KOPT-K1 (cell line): ENCODE data around the gene MT4.
"Not testable (repeated sequence)": the region's sequence is repeated elsewhere in the genome, so short reads cannot be mapped to it uniquely, and the experiment has no call there.

Experiments
- H3K27ac ChIP-seq: fragments of 200-600 bp; sonication (generic); 2 replicates; pipeline ENCODE4 v1.5.1; 2016; ENCODE audit warnings: antibody characterized with exemption, mild to moderate bottlenecking, low read depth, low read length; ENCODE audit not compliant: poor library complexity, severe bottlenecking
- H3K36me3 ChIP-seq: fragments of 200-600 bp; sonication (generic); 2 replicates; pipeline ENCODE4 v1.5.1; 2017; ENCODE audit warnings: antibody characterized with exemption, mild to moderate bottlenecking, low read length, moderate library complexity; ENCODE audit not compliant: insufficient read depth
- H3K9me3 ChIP-seq: fragments of 200-600 bp; sonication (generic); 2 replicates; pipeline ENCODE4 v1.5.1; 2017; ENCODE audit warnings: antibody characterized with exemption, low read length, mild to moderate bottlenecking; ENCODE audit not compliant: insufficient read depth, poor library complexity, severe bottlenecking

MT4 gene

GRCh38 chr16:56580391-56581048 lies 15.6 kb downstream of the MT4 start:
- no peak overlapping the region for H3K27ac ChIP-seq
- no peaks in the 10 kb centered on the region for H3K9me3 ChIP-seq
- H3K36me3 ChIP-seq: no peaks in the 10 kb centered on the region

GRCh38 chr16:56582911-56583310 lies 18.0 kb downstream of the MT4 start:
- not testable (repeated sequence) for H3K36me3 ChIP-seq, H3K27ac ChIP-seq, H3K9me3 ChIP-seq

DNA sequence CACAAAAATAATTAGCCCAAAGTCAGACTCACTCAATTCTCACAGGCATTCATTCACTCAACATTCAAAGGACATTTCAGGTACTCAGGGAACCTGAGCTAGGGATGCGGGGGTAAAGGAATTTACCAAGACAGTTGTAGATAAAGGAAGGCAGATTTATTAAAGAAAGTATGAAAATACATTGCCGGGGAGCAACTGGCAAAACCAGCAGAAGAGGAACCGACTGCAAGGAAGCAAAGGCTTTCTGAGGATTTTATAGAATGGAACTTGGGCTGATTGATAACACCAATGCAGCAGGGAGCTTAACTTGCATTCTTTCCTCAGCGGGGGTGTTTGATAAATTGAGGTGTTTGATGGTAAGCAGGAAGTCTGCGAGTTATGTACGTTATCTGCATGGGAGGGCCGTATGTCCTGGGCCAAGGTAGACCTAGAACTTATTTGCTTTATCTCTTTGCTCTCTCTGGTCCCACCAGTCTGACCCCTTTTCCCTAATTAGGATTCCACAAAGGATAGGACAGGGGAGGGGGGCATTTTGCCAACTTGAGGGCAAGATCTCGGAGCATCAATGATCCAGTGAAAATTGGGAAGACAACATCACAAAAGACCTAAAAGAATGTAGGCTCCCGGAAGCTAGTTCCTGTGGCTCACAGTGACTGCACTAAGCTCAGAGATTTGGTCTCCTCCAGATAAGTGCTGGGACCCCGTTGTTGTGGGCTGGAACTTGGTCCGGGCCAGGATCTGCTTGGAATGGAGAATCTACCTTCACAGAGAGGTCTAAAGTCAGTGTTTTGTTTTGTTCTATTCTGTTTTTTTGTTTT lies 18.7 kb downstream of the MT4 start:
- Histone ChIP-seq H3K27ac (no peak overlapping the region), H3K36me3 (no peaks in the 10 kb centered on the region), H3K9me3 (no peaks in the 10 kb centered on the region)

- Histone ChIP-seq H3K9me3 (no peaks in the 10 kb centered on the region), H3K36me3 (no peaks in the 10 kb centered on the region), H3K27ac (no peak overlapping the region)
Measured at GRCh38 chr16:56584276-56584675, 19.4 kb downstream of the MT4 start.

DNA sequence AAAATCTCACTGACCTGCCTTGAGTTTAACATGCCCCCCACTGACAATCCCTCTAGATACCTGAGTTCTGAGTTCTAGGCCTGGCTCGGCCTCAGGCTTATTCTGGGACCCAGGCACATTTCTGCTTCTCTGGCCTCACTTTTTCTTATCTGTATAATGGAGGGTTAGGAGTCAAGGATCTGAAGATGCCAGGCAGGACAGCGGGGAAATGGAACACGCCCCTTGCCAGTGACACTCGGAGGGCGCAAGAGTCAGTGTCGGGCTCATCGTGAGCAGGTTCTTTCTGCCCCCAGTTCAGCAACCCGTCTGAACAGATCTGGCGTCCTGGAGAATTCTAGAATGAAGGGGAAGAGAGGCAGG lies 23.9 kb downstream of the MT4 start:
- H3K36me3 ChIP-seq: no peaks in the 10 kb centered on the region
- H3K27ac ChIP-seq: no peak overlapping the region
- no peaks in the 10 kb centered on the region for H3K9me3 ChIP-seq

DNA sequence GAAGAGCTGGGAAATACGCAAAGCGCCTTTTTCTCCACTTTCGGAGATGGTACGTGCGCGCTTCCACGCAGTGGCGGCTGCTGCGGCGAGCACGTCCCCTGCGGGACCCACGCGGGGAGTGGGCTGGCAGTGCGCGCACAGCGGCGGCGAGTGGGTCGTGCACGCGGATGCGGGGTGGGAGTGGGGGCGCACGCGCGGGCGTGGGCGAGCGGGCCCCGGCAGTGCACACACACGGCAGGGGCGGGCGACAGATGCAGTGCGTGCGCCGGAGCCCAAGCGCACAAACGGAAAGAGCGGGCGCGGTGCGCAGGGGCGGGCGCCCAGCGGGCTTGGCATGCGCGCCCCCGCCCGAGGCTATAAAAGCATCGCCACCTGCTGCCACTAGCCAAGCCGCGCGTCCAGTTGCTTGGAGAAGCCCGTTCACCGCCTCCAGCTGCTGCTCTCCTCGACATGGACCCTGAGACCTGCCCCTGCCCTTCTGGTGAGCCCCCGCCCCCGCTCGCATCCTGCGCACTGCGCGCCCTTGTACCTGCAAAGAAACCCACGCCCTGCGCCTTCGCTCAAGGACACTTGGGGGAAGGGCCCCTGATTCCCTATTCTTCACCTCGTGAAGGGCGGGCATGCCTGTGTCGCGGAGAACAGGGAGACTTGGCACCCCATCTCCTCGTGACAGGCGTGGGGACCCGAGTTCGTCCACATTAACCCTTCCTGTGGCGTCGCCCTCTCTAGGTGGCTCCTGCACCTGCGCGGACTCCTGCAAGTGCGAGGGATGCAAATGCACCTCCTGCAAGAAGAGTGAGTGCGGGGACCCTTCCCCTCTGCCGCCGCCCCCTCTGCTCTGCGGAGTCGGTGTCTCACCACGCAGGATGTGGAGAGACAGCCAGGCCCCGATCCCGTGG lies 24.5 kb downstream of the MT4 start, which contains the start of gene MT3:
Gene MT3, plus strand, starts transcription at position 388 of the 899 bp plus-strand sequence. Its CDS starts 63 bp downstream, at position 451.
- Histone ChIP-seq H3K27ac (no peak within 1 kb of the TSS), H3K36me3 (no peaks in the 10 kb centered on the region), H3K9me3 (no peaks in the 10 kb centered on the region)

DNA sequence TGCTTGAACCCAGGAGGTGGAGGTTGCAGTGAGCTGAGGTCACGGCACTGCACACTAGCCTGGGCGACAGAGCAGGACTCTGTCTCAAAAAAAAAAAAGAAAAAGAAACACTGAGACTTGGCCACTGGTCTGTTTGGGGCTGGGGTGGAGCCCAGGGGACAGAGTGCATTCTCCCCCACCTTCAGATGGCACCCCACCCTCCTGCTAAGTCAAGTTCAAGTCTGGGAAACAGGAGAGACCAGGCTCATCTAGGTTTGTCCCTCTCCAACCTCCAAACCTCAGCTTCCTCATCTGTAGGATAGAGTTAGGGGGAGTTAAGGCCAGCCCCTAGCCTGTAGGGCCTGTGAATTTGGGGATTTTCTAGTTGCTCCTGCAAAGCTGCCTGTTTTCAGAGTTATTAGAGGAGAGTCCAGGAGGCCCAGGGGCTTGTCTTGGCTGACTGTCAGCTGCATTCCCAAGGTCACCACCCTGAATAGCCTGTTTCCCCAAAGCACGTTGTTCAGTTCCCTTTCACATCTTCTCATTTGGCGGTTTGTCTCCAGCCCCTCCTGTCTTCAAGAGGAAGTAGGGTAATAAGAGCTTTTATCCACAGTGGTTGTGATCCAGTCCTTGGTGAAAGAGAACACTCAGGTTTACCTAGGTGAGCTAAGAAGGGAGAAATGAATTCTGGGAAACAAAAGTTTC lies 26.6 kb downstream of the MT4 start:
- Histone ChIP-seq H3K36me3 (no peaks in the 10 kb centered on the region), H3K27ac (no peak overlapping the region), H3K9me3 (no peaks in the 10 kb centered on the region)

DNA sequence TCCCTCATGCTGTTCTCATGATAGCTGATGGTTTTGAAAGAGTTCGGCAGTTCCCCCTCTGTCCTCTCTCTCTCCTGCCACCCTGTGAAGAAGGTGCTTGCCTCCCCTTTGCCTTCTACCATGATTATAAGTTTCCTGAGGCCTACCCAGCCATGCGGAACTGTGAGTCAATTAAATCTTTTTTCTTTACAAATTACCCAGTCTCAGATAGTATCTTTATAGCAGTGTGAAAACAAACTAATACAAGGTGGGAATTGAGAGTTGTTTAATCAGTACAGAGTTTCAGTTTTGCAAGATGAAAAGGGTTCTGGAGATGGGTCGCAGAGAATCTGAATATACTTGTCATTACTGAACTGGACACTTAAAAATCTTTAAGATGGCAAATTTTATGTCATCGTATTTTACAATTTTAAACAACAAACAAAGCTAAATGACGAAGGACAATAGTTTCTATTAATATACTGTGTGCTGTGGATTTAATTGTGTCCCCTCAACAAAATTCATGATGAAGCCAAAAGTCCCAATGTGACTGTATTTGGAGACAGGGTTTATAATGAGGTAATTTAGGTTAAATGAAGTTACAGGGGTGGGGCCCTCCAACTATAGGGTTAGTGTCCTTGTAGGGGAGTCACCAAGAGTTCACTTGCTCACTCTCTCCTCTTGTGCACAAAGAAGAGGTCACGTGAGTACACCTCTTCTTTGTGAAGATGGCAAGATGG lies 28.9 kb downstream of the MT4 start:
- Histone ChIP-seq H3K36me3 (no peaks in the 10 kb centered on the region), H3K27ac (no peak overlapping the region), H3K9me3 (no peaks in the 10 kb centered on the region)

- Histone ChIP-seq H3K36me3 (no peaks in the 10 kb centered on the region), H3K27ac (no peak overlapping the region), H3K9me3 (no peaks in the 10 kb centered on the region)
Measured at GRCh38 chr16:56594292-56594619, 29.4 kb downstream of the MT4 start.

GRCh38 chr16:56600398-56600999 lies 35.6 kb downstream of the MT4 start:
- Histone ChIP-seq H3K36me3 (no peaks in the 10 kb centered on the region), H3K27ac (no peak overlapping the region), H3K9me3 (no peaks in the 10 kb centered on the region)

DNA sequence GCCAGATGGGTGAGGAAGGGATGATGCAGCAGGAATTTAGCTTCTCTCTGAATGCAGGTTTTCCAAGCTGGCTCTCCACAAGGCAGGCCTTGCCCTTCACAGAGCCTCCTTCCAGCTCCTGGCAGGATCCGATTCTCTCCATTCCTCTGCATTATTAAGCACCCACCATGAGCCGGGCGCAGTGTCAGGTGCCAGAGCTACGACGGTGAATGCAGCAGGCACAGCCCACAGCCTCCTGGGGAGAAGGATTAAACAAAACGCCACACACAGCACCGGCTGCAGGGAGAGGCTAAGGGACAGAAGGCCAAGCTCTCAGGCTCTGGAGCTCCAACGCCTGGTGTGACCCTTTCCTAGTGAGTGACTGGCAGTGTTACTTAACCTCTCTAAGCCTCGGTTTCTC lies 36.5 kb downstream of the MT4 start:
- H3K27ac ChIP-seq: no peak overlapping the region
- H3K9me3 ChIP-seq: no peaks in the 10 kb centered on the region

GRCh38 chr16:56603589-56603988 lies 38.7 kb downstream of the MT4 start:
- Histone ChIP-seq H3K27ac (no peak overlapping the region), H3K36me3 (no peaks in the 10 kb centered on the region), H3K9me3 (no peaks in the 10 kb centered on the region)

More for the DNA sequence above, 36.5 kb downstream of the MT4 start:
- no peaks in the 10 kb centered on the region for H3K36me3 ChIP-seq

- Histone ChIP-seq H3K36me3 (no peaks in the 10 kb centered on the region), H3K27ac (no peak overlapping the region), H3K9me3 (no peaks in the 10 kb centered on the region)
Measured at GRCh38 chr16:56604966-56605365, 40.1 kb downstream of the MT4 start.

DNA sequence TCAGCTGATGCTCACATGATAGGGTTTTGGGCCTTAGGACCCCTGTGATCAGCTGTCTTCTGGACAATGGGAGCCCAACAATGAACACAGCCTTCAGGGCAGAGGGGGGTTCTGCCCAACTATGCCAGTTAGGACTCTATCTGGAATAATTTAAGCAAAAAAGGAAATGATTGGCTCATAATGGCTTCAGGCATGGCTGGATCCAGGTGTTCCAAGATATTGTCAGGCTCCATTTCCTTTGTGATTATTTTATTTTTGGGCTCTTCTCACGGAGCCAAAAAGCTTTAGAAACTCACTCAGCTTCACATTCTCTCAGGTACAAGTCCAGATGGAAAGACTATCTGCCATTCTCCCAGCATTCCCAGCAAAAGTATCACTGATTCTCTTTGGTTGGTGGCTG lies 40.6 kb downstream of the MT4 start:
- H3K27ac ChIP-seq: no peak overlapping the region
- H3K9me3 ChIP-seq: no peaks in the 10 kb centered on the region
- H3K36me3 ChIP-seq: no peaks in the 10 kb centered on the region
